Spleen (tissue), 11 donors: ENCODE measurements around the gene NPSR1. TPM values are rescaled to one million over a fixed set of nuclear protein-coding genes. Genes with fewer than 3 reads are reported as not detected.

Experiments
- DNase-seq: peaks from one replicate; pipeline ENCODE4 v3.0.0-alpha.2; 2020
- H3K27ac ChIP-seq, 8 donors: fragments of 200-600 bp; sonication (generic) in 7 of 8; 1 replicate in 4 of 8; 2 replicates in 4 of 8; pipeline versions ENCODE4 v1.5.0 to v1.8.0; 2016 to 2021; ENCODE audit warnings: inconsistent platforms in 4 of 8, mild to moderate bottlenecking in 4 of 8, moderate library complexity in 1 of 8
- H3K27me3 ChIP-seq, 7 donors: fragments of 200-600 bp; sonication (generic) in 6 of 7; replicated peaks in 1 of 7; 1 replicate in 4 of 7; 2 replicates in 3 of 7; pipeline versions ENCODE4 v1.5.0 to v1.8.0; 2016 to 2021; ENCODE audit warnings: inconsistent platforms in 3 of 7, mild to moderate bottlenecking in 1 of 7
- H3K36me3 ChIP-seq, 6 donors: fragments of 200-600 bp; sonication (generic) in 5 of 6; 1 replicate in 4 of 6; 2 replicates in 2 of 6; pipeline versions ENCODE4 v1.5.0 to v1.8.0; 2016 to 2021; ENCODE audit warnings: inconsistent platforms in 2 of 6
- H3K4me1 ChIP-seq, 6 donors: fragments of 200-600 bp; sonication (generic) in 5 of 6; 1 replicate in 3 of 6; 2 replicates in 3 of 6; pipeline versions ENCODE4 v1.5.0 to v1.8.0; 2016 to 2021; ENCODE audit warnings: inconsistent platforms in 3 of 6
- H3K4me3 ChIP-seq, 8 donors: fragments of 200-600 bp; sonication (generic) in 7 of 8; 1 replicate in 4 of 8; 2 replicates in 4 of 8; pipeline versions ENCODE4 v1.5.0 to v1.8.0; 2016 to 2021; ENCODE audit warnings: inconsistent platforms in 4 of 8, mild to moderate bottlenecking in 4 of 8, moderate library complexity in 2 of 8
- H3K9me3 ChIP-seq, 8 donors: fragments of 200-600 bp; sonication (generic) in 7 of 8; 1 replicate in 4 of 8; 2 replicates in 4 of 8; pipeline versions ENCODE4 v1.5.0 to v1.8.0; 2016 to 2021; ENCODE audit warnings: inconsistent platforms in 4 of 8
- POLR2A ChIP-seq, 3 donors: fragments of 450-650 bp; IDR thresholded peaks; one replicate each; pipeline ENCODE4 v1.5.1; 2017; ENCODE audit warnings: antibody characterized with exemption in 3 of 3, mild to moderate bottlenecking in 1 of 3
- POLR2AphosphoS5 ChIP-seq, 3 donors: sonication (generic); formaldehyde crosslinking; IDR thresholded peaks; one replicate each; pipeline ENCODE4 v1.5.1; 2017; ENCODE audit warnings: antibody characterized with exemption in 3 of 3
- WGBS, 5 donors: extraction: QIAGEN DNeasy Blood & Tissue Kit in 3 of 5; methylation state at CpG; one replicate each; pipeline versions ENCODE4 v1.1.5 to v1.1.7; 2013 to 2018; 5-methylcytosine and 5-hydroxymethylcytosine counted together
- intact Hi-C: fragments of 100-400 bp; cut with DNase I; formaldehyde crosslinking; loops from one replicate; pipeline ENCODE4 v1.15.0; 2023; ENCODE audit warnings: low total_unique reads
- polyA plus RNA-seq, 3 donors: library from polyadenylated mRNA; stranded (reverse); fragments of 200-250 nt; gene quantifications; one replicate each; pipeline ENCODE4 v1.2.1, GENCODE V29; 2013
- total RNA-seq, 7 donors: library from RNA; depleted of rRNA in 3 of 7; stranded (reverse); fragments of >200 nt in 3 of 7; fragmentation: NEBNext Ultra II Directional in 4 of 7; extraction: Animal tissue kit (Norgen Biotek cat#: 25700) in 4 of 7; gene quantifications; one replicate each; pipeline versions ENCODE4 v1.1.0 to v1.2.1, GENCODE V29; 2016 to 2021
- TF ChIP-seq, protein P1 (sequence below), 11 experiments: fragments of 200-600 bp in 7 of 11; fragments of 450-650 bp in 4 of 11; sonication (generic) in 4 of 11; IDR thresholded peaks in 8 of 11; conservative IDR thresholded peaks in 3 of 11; 1 replicate in 7 of 11; 2 replicates in 4 of 11; pipeline versions ENCODE4 v1.4.0 to v1.8.0; 2016 to 2021; ENCODE audit warnings: antibody characterized with exemption in 11 of 11, inconsistent platforms in 4 of 11, mild to moderate bottlenecking in 1 of 11
- donor health status: healthy with polysubstance abuse.
- donor health status: DM: no; HTN: no; CAD: no; lungs with moderate emphysema.
- donor health status: DM: no; HTN: no; CAD: no.
- donor health status: Bipolar disorder and iron deficiency.
- donor health status: healthy.
- donor health status: DM: no; HTN: no; CAD: no.
- donor health status: DM: yes; HTN: yes; CAD: no.

Gene NPSR1
- total and polyA plus RNA-seq, 10 donors = not detected

GRCh38 chr7:34687529-34687928 is 29.5 kb downstream of the NPSR1 start:
- Histone ChIP-seq H3K9me3 (peaks cover 0 to 16% (median 7%) of the 10 kb centered on the region in 8 donors), H3K27ac (no peak overlapping the region), H3K27me3 (no peaks in the 10 kb centered on the region), H3K4me3 (no peak overlapping the region), H3K36me3 (no peaks in the 10 kb centered on the region), H3K4me1 (no peaks in the 10 kb centered on the region)
- no peak for DNase-seq
- TF ChIP-seq POLR2A (IDR thresholded peaks at IDR 0.05) (no peak), POLR2AphosphoS5 (IDR thresholded peaks at IDR 0.05) (no peak)
- TF ChIP-seq, protein P1, sequence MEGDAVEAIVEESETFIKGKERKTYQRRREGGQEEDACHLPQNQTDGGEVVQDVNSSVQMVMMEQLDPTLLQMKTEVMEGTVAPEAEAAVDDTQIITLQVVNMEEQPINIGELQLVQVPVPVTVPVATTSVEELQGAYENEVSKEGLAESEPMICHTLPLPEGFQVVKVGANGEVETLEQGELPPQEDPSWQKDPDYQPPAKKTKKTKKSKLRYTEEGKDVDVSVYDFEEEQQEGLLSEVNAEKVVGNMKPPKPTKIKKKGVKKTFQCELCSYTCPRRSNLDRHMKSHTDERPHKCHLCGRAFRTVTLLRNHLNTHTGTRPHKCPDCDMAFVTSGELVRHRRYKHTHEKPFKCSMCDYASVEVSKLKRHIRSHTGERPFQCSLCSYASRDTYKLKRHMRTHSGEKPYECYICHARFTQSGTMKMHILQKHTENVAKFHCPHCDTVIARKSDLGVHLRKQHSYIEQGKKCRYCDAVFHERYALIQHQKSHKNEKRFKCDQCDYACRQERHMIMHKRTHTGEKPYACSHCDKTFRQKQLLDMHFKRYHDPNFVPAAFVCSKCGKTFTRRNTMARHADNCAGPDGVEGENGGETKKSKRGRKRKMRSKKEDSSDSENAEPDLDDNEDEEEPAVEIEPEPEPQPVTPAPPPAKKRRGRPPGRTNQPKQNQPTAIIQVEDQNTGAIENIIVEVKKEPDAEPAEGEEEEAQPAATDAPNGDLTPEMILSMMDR (IDR thresholded peaks at IDR 0.05 in 8 of 11, conservative IDR thresholded peaks at IDR 0.05 in 3 of 11) = no peak
- intact Hi-C loops = no loop called here
- WGBS, 5 donors = 76 to 84% (median 78%) methylated on average over 2 of the region's 2 CpGs

DNA sequence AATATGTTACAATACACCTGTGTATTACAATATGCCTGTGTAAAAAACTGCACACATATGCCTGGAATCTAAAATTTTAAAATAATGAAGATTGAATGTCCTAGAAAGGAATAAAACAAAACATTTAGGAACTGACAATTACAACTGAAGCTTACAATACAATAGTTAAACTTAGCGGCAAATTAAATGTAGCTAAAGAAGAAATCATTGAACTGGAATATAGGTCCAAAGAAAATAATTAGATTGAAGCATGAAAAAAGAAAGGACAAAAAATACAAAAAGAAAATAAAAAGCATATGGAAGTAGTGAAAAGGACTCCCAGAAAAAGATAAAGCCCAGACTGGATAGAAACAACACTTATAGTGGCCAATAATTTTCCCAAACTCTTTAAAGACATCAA is 38.4 kb downstream of the NPSR1 start:
- Histone ChIP-seq H3K4me1 (no peaks in the 10 kb centered on the region), H3K27ac (no peak overlapping the region), H3K36me3 (no peaks in the 10 kb centered on the region), H3K4me3 (no peak overlapping the region), H3K27me3 (no peaks in the 10 kb centered on the region), H3K9me3 (peaks cover 2 to 60% (median 38%) of the 10 kb centered on the region in 8 donors)
- DNase-seq = no peak
- intact Hi-C loops = no loop called here
- WGBS, 5 donors = 95 to 100% (median 96%) methylated on average over 1 of the region's 1 CpG
- TF ChIP-seq, protein P1 (IDR thresholded peaks at IDR 0.05 in 8 of 11, conservative IDR thresholded peaks at IDR 0.05 in 3 of 11) = no peak
- TF ChIP-seq POLR2A (IDR thresholded peaks at IDR 0.05) (no peak), POLR2AphosphoS5 (IDR thresholded peaks at IDR 0.05) (no peak)

DNA sequence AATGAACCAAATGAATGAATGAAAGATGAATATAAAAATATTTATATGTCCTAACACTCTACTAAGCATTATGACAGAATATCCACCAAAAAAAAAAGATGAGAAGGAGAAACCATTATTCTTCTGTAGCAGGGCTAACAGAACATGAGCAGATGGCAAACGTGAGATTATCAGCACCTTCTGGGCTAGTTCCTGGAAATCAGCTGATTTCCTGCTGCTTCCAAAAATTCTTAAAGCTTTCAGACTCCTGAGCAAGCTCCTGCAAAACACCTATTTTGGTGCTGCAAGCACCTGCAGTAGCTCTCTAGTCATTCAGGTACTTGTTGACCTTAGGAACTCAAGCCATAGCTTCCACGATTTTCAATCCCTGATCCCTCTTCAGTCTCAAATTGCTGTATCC is 51.8 kb downstream of the NPSR1 start:
- no peak overlapping the region for H3K4me3 ChIP-seq
- no peaks in the 10 kb centered on the region for H3K4me1 ChIP-seq
- no peak for TF ChIP-seq POLR2AphosphoS5 (IDR thresholded peaks at IDR 0.05)
- no peak for TF ChIP-seq POLR2A (IDR thresholded peaks at IDR 0.05)
- TF ChIP-seq, protein P1 (IDR thresholded peaks at IDR 0.05 in 8 of 11, conservative IDR thresholded peaks at IDR 0.05 in 3 of 11) = no peak
- intact Hi-C loops = no loop called here
- H3K27me3 ChIP-seq = no peaks in the 10 kb centered on the region
- no peaks in the 10 kb centered on the region for H3K9me3 ChIP-seq
- 41 to 53% (median 43%) methylated on average over 2 of the region's 2 CpGs for WGBS, 5 donors
- no peaks in the 10 kb centered on the region for H3K36me3 ChIP-seq
- H3K27ac ChIP-seq = no peak overlapping the region
- DNase-seq = no peak

- no peak overlapping the region for H3K4me3 ChIP-seq
- peaks cover 4 to 16% (median 5%) of the 10 kb centered on the region in 6 donors for H3K4me1 ChIP-seq
- intact Hi-C loops = no loop called here
- DNase-seq = no peak
- WGBS, 5 donors = 0 to 16% (median 14%) methylated on average over 1 of the region's 1 CpG
- no peaks in the 10 kb centered on the region for H3K36me3 ChIP-seq
- no peak for TF ChIP-seq POLR2A (IDR thresholded peaks at IDR 0.05)
- TF ChIP-seq, protein P1 (IDR thresholded peaks at IDR 0.05 in 8 of 11, conservative IDR thresholded peaks at IDR 0.05 in 3 of 11) = no peak
- no peak for TF ChIP-seq POLR2AphosphoS5 (IDR thresholded peaks at IDR 0.05)
- no peaks in the 10 kb centered on the region for H3K27me3 ChIP-seq
- H3K27ac ChIP-seq = no peak overlapping the region
- H3K9me3 ChIP-seq = no peaks in the 10 kb centered on the region
Measured at GRCh38 chr7:34718867-34719266, 60.8 kb downstream of the NPSR1 start.
